Esophagus muscularis mucosa (tissue), 4 donors: ENCODE measurements around the gene CFD. TPM values are rescaled to one million over a fixed set of nuclear protein-coding genes. Genes with fewer than 3 reads are reported as not detected.
"Not testable (repeated sequence)": the region's sequence is repeated elsewhere in the genome, so short reads cannot be mapped to it uniquely, and the experiment has no call there.

Experiments
- DNase-seq: peaks from one replicate; pipeline ENCODE4 v3.0.0-alpha.2; 2017; ENCODE audit errors: extremely low spot score
- H3K27ac ChIP-seq, 4 donors: fragments of 200-600 bp; sonication (generic); replicated peaks in 1 of 4; 1 replicate in 3 of 4; 2 replicates in 1 of 4; pipeline ENCODE4 v1.5.1; 2016 to 2019; ENCODE audit warnings: mild to moderate bottlenecking in 1 of 4
- H3K27me3 ChIP-seq, 4 donors: fragments of 200-600 bp; sonication (generic); one replicate each; pipeline versions ENCODE4 v1.5.1 to v1.6.0; 2016 to 2019
- H3K36me3 ChIP-seq, 4 donors: fragments of 200-600 bp; sonication (generic); one replicate each; pipeline ENCODE4 v1.5.1; 2016 to 2019
- H3K4me1 ChIP-seq, 4 donors: fragments of 200-600 bp; sonication (generic); one replicate each; pipeline ENCODE4 v1.5.1; 2016 to 2019
- H3K4me3 ChIP-seq, 4 donors: fragments of 200-600 bp; sonication (generic); 1 replicate in 2 of 4; 2 replicates in 2 of 4; pipeline ENCODE4 v1.5.1; 2016 to 2019; ENCODE audit warnings: mild to moderate bottlenecking in 4 of 4, moderate library complexity in 1 of 4
- H3K9me3 ChIP-seq, 4 donors: fragments of 200-600 bp; sonication (generic); 1 replicate in 3 of 4; 2 replicates in 1 of 4; pipeline ENCODE4 v1.5.1; 2016 to 2019
- CTCF ChIP-seq, 3 experiments: fragments of 200-600 bp in 2 of 3; fragments of 450-650 bp in 1 of 3; sonication (generic) in 2 of 3; IDR thresholded peaks; one replicate each; pipeline ENCODE4 v1.5.1; 2017 to 2019; ENCODE audit warnings: antibody characterized with exemption in 3 of 3, mild to moderate bottlenecking in 2 of 3, moderate library complexity in 1 of 3
- EP300 ChIP-seq: sonication (generic); formaldehyde crosslinking; IDR thresholded peaks from one replicate; pipeline ENCODE4 v1.6.1; 2017; ENCODE audit warnings: antibody characterized with exemption
- POLR2A ChIP-seq: fragments of 450-650 bp; IDR thresholded peaks from one replicate; pipeline ENCODE4 v1.6.1; 2017; ENCODE audit warnings: antibody characterized with exemption, moderate library complexity, mild to moderate bottlenecking, low read depth
- POLR2AphosphoS5 ChIP-seq, 2 donors: sonication (generic); formaldehyde crosslinking; IDR thresholded peaks; one replicate each; pipeline ENCODE4 v1.6.1; 2017; ENCODE audit warnings: antibody characterized with exemption in 2 of 2
- WGBS: methylation state at CpG from one replicate; pipeline ENCODE4 v1.1.5; 2018; 5-methylcytosine and 5-hydroxymethylcytosine counted together
- intact Hi-C: fragments of 100-400 bp; cut with DNase I; formaldehyde crosslinking; loops from one replicate; pipeline ENCODE4 v1.15.1; 2023
- total RNA-seq, 4 donors: library from RNA; depleted of rRNA; stranded (reverse); fragments of >200 nt; gene quantifications; one replicate each; pipeline versions ENCODE4 v1.1.0 to v1.2.1, GENCODE V29; 2016

Gene CFD
- total RNA-seq, 4 donors from 2014 or later: 298 to 1,068 (median 643) TPM

GRCh38 chr19:876089-876488, 16.6 kb downstream of the CFD start:
- Histone ChIP-seq H3K27ac (no peak overlapping the region), H3K4me1 (peaks cover 8 to 15% (median 11%) of the 10 kb centered on the region in 4 donors), H3K36me3 (peaks cover 26 to 92% (median 76%) of the 10 kb centered on the region in 4 donors), H3K4me3 (no peak overlapping the region), H3K9me3 (no peaks in the 10 kb centered on the region), H3K27me3 (no peaks in the 10 kb centered on the region)
- TF ChIP-seq CTCF (IDR thresholded peaks at IDR 0.05) (no peak), POLR2AphosphoS5 (IDR thresholded peaks at IDR 0.05) (no peak), POLR2A (no peak), EP300 (no peak)
- intact Hi-C loops: no loop called here
- WGBS: 76% methylated on average over 17 of the region's 18 CpGs
- DNase-seq: no peak

GRCh38 chr19:876780-877314, 17.4 kb downstream of the CFD start:
- no peak for TF ChIP-seq POLR2A
- no peak for TF ChIP-seq CTCF (IDR thresholded peaks at IDR 0.05)
- TF ChIP-seq EP300: no peak
- no peak for TF ChIP-seq POLR2AphosphoS5 (IDR thresholded peaks at IDR 0.05)
- Histone ChIP-seq H3K4me3 (no peak overlapping the region), H3K9me3 (no peaks in the 10 kb centered on the region), H3K36me3 (peaks cover 31 to 94% (median 81%) of the 10 kb centered on the region in 4 donors), H3K27me3 (no peaks in the 10 kb centered on the region), H3K27ac (no peak overlapping the region), H3K4me1 (peaks cover 7 to 13% (median 9%) of the 10 kb centered on the region in 4 donors)
- 96% methylated on average over 8 of the region's 29 CpGs for WGBS
- DNase-seq: no peak
- intact Hi-C loops: no loop called here

GRCh38 chr19:877992-878660, 18.7 kb downstream of the CFD start:
- peaks cover 34 to 98% (median 88%) of the 10 kb centered on the region in 4 donors for H3K36me3 ChIP-seq
- H3K27ac ChIP-seq, H3K9me3 ChIP-seq, DNase-seq, H3K4me3 ChIP-seq, H3K27me3 ChIP-seq, H3K4me1 ChIP-seq, intact Hi-C loops: not testable (repeated sequence)
- WGBS: 88% methylated on average over 15 of the region's 23 CpGs

DNA sequence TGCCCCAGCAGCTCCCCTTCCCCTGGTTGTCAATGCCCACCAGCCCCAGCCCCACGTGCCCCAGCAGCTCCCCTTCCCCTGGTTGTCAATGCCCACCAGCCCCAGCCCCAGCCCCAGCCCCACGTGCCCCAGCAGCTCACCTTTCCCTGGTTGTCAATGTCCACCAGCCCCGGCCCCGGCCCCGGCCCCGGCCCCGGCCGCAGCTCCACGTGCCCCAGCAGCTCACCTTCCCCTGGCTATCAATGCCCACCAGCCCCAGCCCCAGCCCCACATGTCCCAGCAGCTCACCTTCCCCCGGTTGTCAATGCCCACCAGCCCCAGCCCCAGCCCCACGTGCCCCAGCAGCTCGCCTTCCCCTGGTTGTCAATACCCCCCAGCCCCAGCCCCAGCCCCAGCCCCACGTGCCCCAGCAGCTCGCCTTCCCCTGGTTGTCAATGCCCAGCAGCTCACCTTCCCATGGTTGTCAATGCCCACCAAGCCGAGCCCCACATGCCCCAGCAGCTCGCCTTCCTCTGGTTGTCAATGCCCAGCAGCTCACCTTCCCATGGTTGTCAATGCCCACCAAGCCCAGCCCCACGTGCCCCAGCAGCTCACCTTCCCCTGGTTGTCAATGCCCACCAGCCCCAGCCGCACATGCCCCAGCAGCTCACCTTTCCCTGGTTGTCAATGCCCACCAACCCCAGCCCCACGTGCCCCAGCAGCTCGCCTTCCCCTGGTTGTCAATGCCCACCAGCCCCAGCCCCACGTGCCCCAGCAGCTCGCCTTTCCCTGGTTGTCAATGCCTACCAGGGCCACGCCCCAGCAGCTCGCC, 19.5 kb downstream of the CFD start:
- 81% methylated on average over 17 of the region's 24 CpGs for WGBS
- H3K4me1 ChIP-seq, H3K27me3 ChIP-seq, H3K27ac ChIP-seq, intact Hi-C loops, H3K4me3 ChIP-seq, H3K9me3 ChIP-seq, DNase-seq: not testable (repeated sequence)
- H3K36me3 ChIP-seq: peaks cover 39 to 98% (median 87%) of the 10 kb centered on the region in 4 donors

DNA sequence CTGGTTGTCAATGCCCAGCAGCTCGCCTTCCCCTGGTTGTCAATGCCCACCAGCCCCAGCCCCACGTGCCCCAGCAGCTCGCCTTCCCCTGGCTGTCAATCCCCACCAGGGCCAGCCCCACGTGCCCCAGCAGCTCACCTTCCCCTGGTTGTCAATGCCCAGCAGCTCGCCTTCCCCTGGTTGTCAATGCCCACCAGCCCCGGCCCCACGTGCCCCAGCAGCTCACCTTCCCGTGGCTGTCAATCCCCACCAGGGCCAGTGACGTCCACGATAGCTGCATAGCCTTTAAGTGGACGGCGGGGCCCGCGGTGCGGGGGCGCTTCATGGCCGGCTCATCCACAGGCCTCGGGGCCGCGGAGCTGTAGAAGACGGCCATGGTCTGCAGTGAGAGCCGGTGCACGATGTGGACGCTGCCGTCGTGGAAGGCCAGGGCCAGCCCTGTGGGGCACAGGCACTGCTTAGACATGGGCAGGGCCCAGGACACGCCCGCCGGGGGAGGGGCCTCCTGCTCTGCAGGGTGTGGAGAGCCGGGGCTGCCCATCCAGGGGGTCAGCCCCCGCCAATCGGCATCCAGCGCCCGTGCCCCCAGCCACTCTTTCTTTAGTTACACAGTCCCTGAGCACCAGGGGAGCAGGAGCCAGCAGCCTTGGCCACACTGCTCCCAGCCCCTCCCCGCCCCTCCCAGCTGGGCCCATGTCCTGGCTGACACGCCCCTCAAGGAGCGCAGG, 20.4 kb downstream of the CFD start:
- H3K4me1 ChIP-seq: no peaks in the 10 kb centered on the region
- H3K36me3 ChIP-seq: peaks cover 45 to 98% (median 87%) of the 10 kb centered on the region in 4 donors
- intact Hi-C loops: no loop called here
- H3K9me3 ChIP-seq: no peaks in the 10 kb centered on the region
- TF ChIP-seq POLR2AphosphoS5 (IDR thresholded peaks at IDR 0.05) (no peak), POLR2A (no peak), CTCF (IDR thresholded peaks at IDR 0.05) (no peak)
- no peak overlapping the region for H3K4me3 ChIP-seq
- WGBS: 86% methylated on average over 18 of the region's 37 CpGs
- no peak overlapping the region for H3K27ac ChIP-seq
- H3K27me3 ChIP-seq: no peaks in the 10 kb centered on the region
- no peak for DNase-seq
